Stimulated activated CD8-positive, alpha-beta memory T cell treated with anti-CD3 and anti-CD28 coated beads, Interleukin-4, amount 100 ng/mL, for 1 hour (primary cell): Measurements from ENCODE around the gene ROGDI.
A peak's percentile ranks its signal among the peaks of the same experiment; 100 is the strongest.

Experiments
- DNase-seq, 2 donors: peaks; one replicate each; pipeline ENCODE4 v3.0.0-alpha.2; 2020; ENCODE audit warnings: low read depth in 2 of 2, low spot score in 1 of 2

ROGDI gene

DNA sequence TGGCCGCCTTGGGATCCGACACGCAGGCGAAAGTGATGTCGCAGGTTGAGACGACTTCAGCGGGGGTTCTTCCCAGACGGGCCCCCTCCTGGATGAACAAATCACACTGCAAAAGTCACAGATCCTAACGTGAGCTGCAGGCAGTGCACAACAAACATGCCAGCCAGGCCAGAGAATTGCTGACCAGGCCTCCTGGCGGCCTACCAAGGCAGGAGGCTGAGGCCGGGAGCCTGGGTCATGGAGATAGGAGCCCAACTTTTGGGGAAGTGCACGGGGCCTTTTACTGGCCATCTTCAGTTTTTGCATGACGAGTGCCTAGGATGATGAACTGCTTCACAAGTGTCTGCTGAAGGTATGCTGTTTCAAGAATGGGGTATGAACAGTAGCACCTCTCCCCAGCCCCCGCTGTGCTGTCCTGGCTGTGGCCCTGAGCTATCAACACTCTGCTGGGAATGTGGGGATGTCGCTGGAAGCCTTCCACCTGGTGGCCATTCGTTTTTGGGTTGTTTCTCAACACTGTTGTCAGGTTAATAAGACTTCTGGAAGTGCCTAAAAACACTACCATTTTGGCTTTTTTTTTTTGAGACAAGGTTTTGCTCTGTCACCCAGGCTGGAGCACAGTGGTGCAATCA is 12.2 kb upstream of the ROGDI start:
- DNase-seq = no peak

DNA sequence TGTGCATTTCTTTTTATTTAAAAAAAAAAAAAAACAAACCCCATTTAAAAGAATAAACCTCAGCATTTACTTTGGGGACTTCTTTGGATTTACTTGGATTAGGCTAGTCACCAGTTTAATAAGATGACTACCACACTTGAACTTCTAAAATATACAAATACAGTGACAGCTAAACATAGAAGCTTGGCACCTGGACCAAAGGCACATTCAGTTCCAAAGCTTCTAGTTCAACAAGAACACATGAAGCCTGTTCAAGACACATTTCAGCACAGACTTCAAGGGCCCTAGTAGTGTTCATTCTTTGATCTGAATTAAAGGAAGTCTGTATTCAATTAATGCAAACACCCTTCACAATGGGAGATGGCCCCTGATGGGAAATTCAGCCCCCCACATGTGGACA is 11.6 kb upstream of the ROGDI start:
- no peak for DNase-seq

DNA sequence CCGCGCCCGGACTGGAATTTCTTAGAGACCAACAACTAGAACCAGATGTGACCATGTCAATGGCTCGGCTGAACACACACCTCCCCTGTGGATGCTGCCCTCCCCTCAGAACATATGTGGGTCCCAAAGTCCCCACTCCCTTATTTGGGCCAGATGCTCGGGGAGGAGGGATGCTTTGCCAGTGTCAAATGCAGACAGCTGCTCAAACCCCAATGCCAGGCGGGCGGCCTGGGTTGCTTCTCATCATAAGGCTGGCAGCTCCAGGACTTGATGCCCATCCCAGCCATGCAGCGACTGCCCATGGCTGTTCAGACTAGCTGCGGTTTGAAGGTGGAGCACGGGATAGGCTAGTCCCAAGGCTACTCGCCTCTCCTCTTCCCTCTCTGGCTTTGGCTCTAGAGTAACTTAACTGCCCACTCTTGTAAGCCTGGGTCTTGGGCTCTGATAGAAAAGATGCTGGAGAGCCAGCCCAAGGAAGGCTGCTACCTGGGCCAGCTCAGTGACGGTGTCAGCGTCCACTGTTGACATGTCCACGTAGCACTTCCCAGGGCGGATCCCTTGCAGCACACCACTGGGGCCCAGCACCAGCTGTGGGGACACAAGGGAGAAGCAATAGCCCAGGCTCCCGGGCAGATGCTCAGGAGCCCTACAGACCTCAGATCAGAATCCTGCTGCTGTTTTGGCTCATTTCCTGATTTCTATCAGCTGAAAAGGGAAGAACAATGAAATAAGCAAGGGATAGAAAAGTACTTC is 11.0 kb upstream of the ROGDI start:
- no peak for DNase-seq

DNA sequence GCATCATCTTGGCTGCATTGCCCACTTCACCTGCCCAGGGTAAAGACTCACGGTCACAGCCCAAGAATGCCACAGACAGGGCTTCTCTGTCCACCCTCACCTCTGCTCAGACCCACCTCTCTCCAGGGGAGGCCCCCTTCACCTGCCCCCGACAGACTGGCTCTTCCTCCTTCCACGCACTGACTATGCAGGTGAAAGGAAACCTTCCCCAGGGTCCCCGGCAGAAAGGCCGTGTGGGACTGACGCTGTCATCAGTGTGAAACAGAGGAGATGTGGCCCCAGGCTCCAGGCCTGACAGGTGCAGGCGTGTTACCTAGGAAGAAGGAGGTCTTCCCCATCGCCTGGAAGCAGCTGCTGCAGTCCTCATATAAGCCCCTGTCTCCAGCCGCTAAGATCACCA is 9.3 kb upstream of the ROGDI start:
- DNase-seq = no peak

DNA sequence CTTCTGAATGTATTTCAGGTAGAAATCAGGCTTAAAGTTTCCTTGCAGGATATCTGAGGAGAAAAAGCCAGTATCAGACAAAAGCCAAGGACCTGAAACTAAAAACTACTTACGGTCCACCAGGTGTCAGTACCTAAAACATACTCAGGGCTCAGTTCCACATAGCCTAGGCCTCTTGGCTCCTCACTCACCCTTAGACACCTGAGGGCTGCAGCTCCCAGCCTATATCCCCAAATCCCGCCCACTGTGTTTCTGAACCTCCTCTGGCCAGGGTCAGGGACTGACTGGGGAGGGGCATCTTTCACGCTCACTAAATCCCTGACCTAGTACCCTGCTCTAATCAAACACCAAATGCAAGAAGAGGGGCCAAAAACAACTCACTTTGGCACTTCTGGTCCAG is 8.8 kb upstream of the ROGDI start:
- DNase-seq = no peak

DNA sequence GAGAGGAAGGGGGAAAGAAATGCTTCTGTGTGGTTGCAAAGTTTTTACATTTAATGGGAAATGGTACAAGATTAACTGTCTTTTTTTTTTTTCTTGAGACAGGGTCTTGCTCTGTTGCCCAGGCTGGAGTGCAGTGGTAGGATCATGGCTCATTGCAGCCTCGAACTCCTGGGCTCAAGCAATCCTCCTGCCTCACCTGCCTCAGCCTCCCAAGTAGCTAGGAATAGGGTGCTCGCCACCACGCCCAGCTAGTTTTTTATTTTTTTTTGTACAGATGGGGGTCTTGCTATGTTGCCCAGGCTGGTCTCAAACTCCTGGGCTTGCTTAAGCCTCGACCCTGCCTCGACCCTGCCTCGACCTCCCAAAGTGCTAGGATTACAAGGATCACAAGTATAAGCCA is 3.8 kb upstream of the ROGDI start:
- DNase-seq = no peak

DNA sequence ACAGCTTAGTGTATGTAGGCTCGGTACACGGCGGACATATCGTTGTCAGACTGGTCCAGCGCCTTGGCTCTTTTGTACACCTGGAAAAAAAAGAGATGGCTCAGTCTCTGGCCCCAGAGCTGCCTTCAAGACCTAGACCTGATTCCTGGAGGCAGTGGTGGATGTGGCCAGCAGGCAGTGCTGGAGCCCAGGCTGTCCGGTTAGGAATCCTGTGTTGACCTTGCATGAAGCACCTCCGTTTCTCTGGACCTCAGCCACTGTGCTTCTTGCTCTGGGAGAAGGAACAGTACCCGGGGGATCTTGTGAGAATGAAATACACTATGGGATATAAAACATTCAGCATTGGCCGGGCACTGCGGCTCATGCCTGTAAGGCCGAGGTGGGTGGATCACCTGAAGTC is 2.8 kb upstream of the ROGDI start:
- no peak for DNase-seq

DNA sequence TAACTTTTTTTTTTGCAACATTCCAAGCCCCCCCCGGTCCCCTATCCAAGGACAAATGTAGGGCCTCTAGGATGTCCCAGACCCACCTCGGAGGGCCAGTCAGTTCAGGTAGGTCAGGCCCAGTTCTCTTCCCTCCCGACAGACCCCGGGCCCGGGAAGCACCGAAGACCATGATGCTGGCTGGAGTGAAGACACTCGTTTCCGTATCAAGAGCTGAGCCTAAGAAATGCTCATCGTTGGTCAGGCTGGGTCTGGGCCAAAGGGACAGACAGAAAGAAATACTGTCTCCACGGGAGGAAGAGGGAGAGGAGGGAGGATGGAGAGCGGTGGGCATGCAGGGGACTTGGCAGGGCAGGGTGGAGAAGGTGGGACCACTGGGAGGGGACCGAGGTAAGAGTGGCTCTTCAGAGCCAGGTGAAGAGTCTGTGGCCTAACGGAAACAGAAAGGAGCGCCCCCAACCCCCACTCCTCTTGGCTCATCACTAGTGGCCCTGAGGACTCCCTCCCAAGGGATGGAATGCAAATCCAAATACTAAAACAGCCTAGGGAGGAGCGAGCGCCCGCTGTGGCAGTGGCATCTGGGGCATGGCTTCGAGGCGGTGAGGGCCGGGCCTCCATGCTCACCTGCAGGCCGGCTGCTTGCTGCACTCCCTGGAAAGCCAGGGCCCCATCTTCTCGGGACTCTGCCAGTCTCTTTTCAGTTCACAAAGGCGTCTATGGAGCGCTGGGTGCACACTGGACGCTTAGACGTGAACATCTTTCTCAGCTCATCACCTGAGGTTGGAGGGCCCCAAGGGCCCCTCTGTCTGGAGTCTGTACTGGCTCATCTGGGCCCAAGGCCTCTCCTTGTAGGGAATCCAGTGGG is 1.7 kb upstream of the ROGDI start:
- no peak for DNase-seq

DNA sequence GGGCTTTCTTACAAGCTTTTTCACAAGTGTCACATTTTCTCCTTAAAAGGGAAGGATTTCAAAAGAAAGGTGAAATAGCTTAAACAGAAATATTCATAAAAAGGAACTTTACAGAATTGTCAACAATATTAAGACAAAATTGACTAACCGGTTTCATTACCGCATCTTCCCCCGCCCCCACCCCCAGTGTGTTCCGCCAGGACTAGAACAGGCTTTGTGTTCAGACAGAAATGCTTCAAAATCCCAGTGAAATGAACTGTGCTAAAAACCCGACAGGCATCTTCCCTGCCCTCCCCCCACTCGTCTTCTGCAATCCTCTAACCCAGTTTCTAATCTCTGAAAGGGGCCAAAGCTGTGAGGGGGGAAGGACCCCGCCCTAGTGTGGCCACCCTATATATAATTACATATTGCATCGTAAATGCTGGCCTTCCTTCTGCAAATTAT is 990 bp upstream of the ROGDI start:
- DNase-seq = no peak

DNA sequence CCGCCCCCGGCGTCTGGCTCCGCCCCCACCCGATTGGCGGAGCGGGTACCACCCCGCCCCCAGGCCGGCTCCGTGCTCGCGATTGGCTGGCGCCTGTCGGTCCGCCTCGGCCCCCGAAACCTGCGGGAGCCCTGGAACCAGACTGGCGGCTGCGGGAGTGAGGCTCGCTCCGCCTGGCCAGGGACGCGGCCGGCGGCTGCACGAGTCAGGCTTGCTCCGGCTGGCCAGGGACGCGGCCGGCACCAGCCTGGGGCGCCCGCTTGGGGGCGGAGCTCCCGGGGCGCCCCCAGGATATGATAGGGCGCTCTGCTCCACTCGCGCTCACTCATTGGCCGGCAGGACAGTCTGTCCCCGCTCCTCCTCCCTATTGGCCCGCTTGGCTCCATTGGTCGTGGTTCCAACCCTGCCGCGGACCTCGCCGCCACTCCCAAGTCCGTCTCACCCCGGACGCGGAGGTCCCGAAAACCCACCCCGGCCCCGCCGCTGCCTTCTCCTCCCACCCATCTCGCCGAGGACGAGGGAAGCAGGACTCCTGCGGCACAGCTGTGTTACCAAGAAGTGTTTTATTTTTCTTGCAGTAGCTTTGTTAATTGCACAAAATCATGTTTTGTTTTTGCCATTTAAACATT is 340 bp upstream of the ROGDI start:
- peak; percentile 72 for DNase-seq

DNA sequence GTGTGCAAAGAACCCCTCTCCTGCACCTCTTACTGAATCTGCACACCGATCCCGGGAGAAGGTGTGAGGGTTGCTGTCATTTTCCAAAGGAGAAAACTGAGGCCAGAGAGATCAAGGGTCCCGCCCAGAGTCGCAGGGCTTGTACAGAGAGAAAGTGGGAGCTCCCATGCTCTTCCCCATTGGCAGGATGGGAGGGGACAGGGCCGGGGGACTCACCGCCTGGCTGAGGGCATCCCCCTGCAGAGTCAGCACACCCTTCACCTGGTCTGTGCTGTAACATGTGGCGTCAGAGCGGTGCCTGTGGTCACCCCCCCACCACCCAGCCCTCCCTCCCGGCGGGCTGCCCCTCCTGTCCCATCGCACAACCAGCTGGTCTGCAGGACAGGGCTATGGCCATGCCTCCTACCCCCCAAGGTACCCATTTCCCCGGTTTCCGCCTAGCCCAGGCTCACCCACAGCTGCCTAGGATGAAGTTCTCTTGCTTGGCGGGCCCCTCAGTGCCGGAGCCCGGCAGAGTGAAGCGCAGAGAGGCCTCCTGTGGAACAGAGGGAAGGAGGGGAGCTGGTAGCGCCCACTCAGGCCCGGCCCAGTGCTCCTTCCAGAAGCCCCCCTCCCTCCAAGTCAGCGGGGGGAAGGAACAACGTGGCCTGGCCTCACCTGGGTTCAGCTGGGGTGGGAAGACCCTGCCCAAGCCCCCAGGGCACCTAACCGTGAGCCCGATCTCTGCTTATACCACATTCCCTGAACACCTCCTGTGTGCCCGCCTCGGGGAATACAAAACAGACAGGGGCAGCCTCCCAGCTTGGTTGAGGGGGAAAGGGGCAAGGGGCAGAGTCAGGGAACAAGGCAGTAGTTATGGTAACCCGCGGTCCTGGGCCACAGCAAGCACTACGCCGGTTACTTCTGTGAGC is 1.1 kb downstream of the ROGDI start:
- DNase-seq = no peak

DNA sequence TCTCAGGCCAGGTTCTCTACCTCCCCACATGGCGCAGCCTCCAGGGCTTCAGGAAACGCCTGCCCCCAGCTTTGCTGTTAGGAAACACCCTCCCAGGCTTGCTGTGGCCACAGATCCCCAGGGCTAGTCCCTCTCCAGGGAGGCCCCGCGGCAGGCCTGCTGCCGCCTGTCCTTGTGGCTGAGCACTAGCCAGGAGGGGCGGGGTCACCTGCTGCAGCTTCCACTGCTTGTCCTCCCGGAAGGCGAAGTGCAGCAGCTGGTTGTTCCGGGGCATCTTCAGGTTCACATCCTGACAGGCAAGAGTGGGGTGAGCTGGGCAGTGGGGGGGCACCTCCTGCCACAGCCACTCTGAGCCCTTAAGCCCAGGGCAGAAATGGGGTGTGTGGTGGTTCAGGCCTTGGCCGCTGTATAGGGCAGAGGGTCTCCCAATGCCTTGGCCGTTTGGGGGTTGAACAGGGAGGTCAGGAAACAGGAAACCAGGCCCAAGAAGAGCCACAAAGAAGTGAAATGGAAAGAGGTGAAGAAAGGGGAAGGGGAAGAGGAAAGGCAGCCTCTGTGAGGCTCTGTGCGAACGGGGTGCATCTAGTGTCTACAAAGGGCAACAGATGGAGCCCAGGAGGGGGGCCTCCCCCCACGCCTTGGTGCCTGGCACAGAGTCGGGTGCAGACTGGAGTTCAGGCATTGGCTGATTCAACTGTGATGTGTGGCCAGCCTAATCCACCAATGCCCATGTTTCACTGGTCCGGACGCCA is 2.0 kb downstream of the ROGDI start:
- no peak for DNase-seq

DNA sequence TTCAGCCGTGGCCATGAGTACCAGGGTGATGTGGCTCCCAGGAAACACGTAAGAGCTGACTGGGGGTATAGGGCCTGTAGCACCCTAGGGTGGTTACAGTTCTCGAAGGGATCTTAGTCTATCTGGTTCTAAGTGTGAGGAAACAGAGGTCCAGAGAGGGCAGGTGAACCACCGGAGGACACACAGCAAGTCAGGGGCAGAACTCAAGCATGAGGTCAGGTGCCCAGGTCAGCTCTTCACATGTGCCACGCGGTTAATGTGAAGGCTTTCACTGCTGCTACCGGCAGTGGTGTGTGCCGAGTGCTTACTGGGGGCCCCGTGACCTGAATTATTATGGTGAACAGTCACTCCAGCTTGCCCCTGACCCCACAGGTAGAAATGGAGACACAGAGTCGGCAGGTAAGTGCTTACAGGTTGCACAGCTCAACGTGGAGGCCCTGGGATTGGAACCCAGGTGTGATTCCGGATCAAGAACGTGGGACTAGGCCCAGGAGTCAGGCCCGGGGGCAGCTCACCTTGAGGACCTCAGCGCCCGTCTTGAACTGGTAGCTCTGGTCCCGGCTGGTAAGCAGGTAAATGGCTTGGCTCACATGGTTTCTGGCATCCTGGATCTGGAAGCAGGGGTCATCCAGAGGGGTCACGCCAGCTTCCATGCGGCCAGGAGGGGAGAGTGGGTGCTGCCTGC is 3.1 kb downstream of the ROGDI start:
- no peak for DNase-seq

DNA sequence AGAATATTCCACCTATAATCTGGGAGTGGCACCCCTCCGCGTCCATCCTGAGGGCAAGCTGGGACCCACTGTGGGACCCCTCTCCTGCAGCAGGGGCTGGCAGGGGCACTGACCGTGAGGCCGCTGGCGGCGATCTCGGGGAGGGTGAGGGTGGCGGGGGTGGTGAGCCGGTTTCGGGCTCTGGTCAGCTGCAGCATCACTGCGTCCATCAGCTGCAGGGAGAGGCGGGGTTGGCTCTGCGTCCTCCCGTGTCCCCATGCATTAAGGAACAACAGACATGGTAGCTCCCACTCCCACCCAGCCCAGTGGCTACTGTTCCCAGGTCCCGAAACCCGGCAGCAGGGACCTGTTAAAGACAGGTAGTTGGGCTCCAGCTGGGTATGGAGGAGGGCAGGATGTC is 4.0 kb downstream of the ROGDI start:
- DNase-seq = no peak

DNA sequence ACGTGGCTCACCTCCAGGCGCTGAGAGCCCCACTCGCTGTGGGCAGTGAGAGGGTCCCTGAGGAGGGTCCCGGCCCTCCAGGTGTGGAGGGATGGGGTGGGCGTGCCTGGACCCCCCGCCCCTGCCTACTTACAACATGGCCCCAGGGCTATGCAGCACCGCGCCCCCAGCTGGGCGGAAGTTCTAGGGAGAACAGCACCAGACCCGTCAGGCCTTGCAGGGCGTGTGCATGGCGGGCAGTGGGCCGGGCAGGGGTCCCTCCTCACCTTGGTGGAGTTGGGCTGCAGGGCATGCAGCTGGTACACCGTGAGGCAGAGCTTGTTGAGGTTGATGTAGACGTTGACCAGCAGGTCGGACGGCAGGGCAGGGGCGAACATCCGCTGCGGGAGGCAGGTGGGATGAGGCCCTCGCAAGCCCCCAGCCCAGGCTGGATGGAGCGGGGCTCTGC is 4.6 kb downstream of the ROGDI start:
- no peak for DNase-seq

DNA sequence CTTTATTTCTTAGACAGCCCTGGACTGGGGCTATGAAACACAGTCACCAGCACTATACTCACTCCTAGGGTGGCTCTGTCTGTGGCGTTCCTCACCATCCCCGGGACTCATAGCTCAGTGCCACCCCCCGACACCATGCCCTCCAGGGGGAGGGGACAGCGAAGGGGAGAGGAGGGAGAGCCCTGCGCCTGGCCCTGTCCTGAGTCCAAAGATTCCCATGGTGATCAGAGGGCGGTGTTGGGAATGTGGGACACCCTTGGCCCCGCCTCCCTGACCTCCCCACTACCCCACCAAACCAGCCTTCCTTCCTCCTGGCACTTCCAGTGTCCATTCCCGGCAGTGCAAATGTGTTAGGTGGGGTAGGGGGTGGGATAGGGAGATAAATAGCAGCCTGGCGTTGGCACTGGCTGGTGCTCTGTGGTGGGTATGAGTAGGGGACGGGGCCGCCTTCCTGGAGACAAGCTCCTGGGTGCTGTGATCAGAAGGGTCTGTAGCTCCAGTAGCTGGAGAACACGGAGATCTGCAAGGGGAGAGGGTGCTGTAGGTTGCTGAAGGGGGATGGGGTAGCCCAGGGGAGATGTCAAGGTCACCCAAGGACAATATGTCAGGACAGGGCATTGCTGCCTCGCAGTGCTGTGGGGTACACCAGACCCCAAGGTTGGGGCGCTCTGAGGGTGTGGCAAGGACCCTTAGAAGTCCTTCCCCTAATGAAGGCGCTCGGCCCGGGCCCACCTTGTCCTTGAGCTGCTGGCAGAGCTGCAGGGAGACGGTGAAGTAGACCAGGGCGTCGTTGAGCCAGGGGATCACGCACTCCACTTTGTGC is 5.2 kb downstream of the ROGDI start:
- no peak for DNase-seq

DNA sequence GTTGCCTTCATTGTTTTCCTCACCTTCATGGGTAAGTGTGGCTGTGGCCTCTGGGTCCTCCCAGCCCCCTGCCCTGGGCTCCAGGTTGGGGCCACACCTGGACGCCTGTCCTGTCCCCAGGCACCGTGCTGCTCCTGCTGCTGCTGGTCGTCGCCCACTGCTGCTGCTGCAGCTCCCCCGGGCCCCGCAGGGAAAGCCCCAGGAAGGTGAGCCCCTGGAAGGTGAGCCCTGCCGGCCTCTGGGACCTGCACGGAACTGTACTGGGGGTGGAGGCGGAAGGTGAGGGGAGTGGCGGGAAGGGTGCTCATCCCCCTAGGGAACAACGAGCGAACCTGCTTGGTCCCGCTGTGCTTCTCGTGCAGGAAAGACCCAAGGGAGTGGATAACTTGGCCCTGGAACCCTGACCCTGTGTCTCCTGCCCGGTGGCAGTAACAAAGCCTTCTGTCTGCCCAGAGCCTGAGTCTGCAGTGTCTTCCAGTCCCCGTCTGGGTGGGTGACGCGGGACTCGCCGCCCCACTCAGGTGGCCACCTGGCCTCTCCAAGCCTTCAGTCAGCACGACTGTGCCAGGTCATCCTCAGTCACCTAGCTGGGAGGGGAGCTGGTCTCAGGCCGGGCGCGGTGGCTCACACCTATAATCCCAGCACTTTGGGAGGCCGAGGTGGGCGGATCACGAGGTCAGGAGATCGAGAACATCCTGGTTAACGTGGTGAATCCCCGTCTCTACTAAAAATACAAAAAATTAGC is 6.4 kb downstream of the ROGDI start:
- DNase-seq = no peak
